Right kidney (tissue), 1 donor: ENCODE results near the gene FLII.
A peak's percentile ranks its signal among the peaks of the same experiment; 100 is the strongest.

Source experiments
- DNase-seq: peaks from one replicate; pipeline ENCODE4 v3.0.0-alpha.2; 2016

The FLII gene

GRCh38 chr17:18261146-18261515 lies 2.6 kb upstream of the FLII start:
- no peak for DNase-seq

- peak; percentile 94 for DNase-seq
Observed at GRCh38 chr17:18260332-18261145, 2.0 kb upstream of the FLII start, which contains the start of gene MIEF2. Gene MIEF2 (plus strand): TSS chr17:18260662. CDS start chr17:18262721, 2,059 bp downstream.

- DNase-seq: no peak
Observed at GRCh38 chr17:18259621-18260331, 1.2 kb upstream of the FLII start.

- DNase-seq: no peak
Observed at GRCh38 chr17:18257982-18258355, 569 bp downstream of the FLII start.

- DNase-seq: no peak
Observed at GRCh38 chr17:18257268-18257981, 1.1 kb downstream of the FLII start.

- no peak for DNase-seq
Observed at GRCh38 chr17:18256776-18257175, 1.8 kb downstream of the FLII start.

- DNase-seq: no peak
Observed at GRCh38 chr17:18256351-18256750, 2.2 kb downstream of the FLII start.

GRCh38 chr17:18254888-18255649 lies 3.5 kb downstream of the FLII start:
- DNase-seq: no peak

- no peak for DNase-seq
Observed at GRCh38 chr17:18253947-18254821, 4.4 kb downstream of the FLII start.

- DNase-seq: no peak
Observed at GRCh38 chr17:18253187-18253884, 5.2 kb downstream of the FLII start.

GRCh38 chr17:18252160-18252559 lies 6.4 kb downstream of the FLII start:
- DNase-seq: no peak

- DNase-seq: no peak
Observed at GRCh38 chr17:18251204-18251603, 7.3 kb downstream of the FLII start.

- no peak for DNase-seq
Observed at GRCh38 chr17:18250708-18251107, 7.8 kb downstream of the FLII start.

- DNase-seq: no peak
Observed at GRCh38 chr17:18250259-18250658, 8.3 kb downstream of the FLII start.

GRCh38 chr17:18248811-18249210 lies 9.7 kb downstream of the FLII start:
- no peak for DNase-seq

GRCh38 chr17:18248300-18248731 lies 10.2 kb downstream of the FLII start:
- DNase-seq: peak; percentile 59

- no peak for DNase-seq
Observed at GRCh38 chr17:18247613-18248001, 10.9 kb downstream of the FLII start.

GRCh38 chr17:18246880-18247612 lies 11.5 kb downstream of the FLII start:
- DNase-seq: peak; percentile 71

GRCh38 chr17:18246109-18246725 lies 12.3 kb downstream of the FLII start:
- DNase-seq: no peak
